Activated T-helper 17 cell treated with anti-CD3 and anti-CD28 coated beads, Interleukin-2, amount 50 U/mL, for 72 hours (primary cell): ENCODE data around the gene PSME3IP1. TPM values are rescaled to one million over a fixed set of nuclear protein-coding genes. Genes with fewer than 3 reads are reported as not detected.
"Not testable (repeated sequence)": the region's sequence is repeated elsewhere in the genome, so short reads cannot be mapped to it uniquely, and the experiment has no call there.

Experiments
- ATAC-seq: fragments of 150-1000 bp; cut with Tn5 transposase; replicated peaks from 2 replicates; pipeline ENCODE4 v1.10.0; 2021; ENCODE audit warnings: mild to moderate bottlenecking, moderate library complexity
- H3K27ac Mint-ChIP-seq: one replicate; pipeline ENCODE4 v1.8.0; 2022; ENCODE audit warnings: mixed read lengths
- H3K27me3 Mint-ChIP-seq: one replicate; pipeline ENCODE4 v1.8.0; 2022; ENCODE audit warnings: mixed read lengths
- H3K36me3 Mint-ChIP-seq: one replicate; pipeline ENCODE4 v1.8.0; 2022; ENCODE audit warnings: low read depth, mild to moderate bottlenecking, mixed read lengths
- H3K4me1 Mint-ChIP-seq: one replicate; pipeline ENCODE4 v1.8.0; 2022; ENCODE audit warnings: mixed read lengths
- H3K4me3 Mint-ChIP-seq: one replicate; pipeline ENCODE4 v1.8.0; 2022; ENCODE audit warnings: mild to moderate bottlenecking, mixed read lengths
- H3K9me3 Mint-ChIP-seq: one replicate; pipeline ENCODE4 v1.8.0; 2022; ENCODE audit warnings: mixed read lengths
- total RNA-seq, 2 donors: library from RNA; stranded (reverse); gene quantifications; one replicate each; pipeline ENCODE4 v1.2.3, GENCODE V29; 2022

Gene PSME3IP1
- total RNA-seq, 2 donors from 2014 or later, result 79.0 to 103 TPM

DNA sequence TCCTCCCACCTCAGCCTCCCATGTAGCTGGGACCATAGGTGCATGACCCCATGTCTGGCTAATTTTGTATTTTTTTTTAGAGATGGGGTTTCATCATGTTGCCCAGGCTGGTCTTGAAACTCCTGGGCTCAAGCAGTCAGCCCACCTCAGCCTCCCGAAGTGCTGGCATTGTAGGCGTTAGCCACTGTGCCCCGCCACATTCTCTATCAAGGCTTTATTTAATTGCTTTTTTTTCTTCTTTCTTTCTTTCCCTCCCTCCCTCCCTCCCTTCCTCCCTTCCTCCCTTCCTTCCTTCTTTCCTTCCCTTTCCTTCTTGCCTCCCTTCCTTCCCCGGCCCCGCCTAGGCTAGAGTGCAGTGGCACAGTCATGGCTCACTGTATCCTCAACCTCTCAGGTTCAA lies 23.9 kb upstream of the PSME3IP1 start:
- no peak for ATAC-seq

DNA sequence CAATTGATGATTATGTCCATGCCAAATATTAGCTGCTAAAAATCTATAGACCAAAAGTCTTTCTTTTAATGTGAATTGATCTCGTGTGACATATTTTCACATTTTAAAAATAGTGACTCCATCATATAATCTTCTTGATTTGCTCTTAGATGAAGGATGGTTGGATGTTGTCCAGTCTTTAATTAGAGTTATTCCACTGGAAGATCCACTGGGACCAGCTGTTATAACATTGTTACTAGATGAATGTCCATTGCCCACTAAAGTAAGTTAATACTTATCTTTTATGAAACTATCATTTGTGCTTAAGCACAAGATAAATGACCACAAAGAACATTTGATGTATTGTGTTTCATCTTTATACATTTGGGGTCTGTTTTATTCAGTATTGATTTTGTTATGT lies 23.1 kb upstream of the PSME3IP1 start:
- H3K9me3 Mint-ChIP-seq, result no peaks in the 10 kb centered on the region
- ATAC-seq, result no peak
- no peaks in the 10 kb centered on the region for H3K27me3 Mint-ChIP-seq
- no peaks in the 10 kb centered on the region for H3K4me1 Mint-ChIP-seq
- no peak overlapping the region for H3K27ac Mint-ChIP-seq
- H3K36me3 Mint-ChIP-seq, result peaks cover 96% of the 10 kb centered on the region
- H3K4me3 Mint-ChIP-seq, result no peak overlapping the region

More for the DNA sequence above, 23.9 kb upstream of the PSME3IP1 start:
- H3K27me3 Mint-ChIP-seq, result no peaks in the 10 kb centered on the region
- no peaks in the 10 kb centered on the region for H3K4me1 Mint-ChIP-seq
- H3K9me3 Mint-ChIP-seq, result no peaks in the 10 kb centered on the region
- no peak overlapping the region for H3K4me3 Mint-ChIP-seq
- H3K36me3 Mint-ChIP-seq, result peaks cover 99% of the 10 kb centered on the region
- no peak overlapping the region for H3K27ac Mint-ChIP-seq

DNA sequence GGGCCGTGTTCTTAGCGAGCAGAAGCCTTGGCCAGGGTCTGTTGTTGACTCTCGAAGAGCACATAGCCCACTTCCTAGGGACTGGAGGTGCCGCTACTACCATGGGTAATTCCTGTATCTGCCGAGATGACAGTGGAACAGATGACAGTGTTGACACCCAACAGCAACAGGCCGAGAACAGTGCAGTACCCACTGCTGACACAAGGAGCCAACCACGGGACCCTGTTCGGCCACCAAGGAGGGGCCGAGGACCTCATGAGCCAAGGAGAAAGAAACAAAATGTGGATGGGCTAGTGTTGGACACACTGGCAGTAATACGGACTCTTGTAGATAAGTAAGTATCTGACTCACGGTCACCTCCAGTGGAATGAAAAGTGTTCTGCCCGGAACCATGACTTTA lies 18.8 kb upstream of the PSME3IP1 start:
- Mint-ChIP-seq H3K36me3 (peaks cover 54% of the 10 kb centered on the region), H3K4me1 (no peaks in the 10 kb centered on the region), H3K27ac (no peak overlapping the region), H3K4me3 (no peak overlapping the region), H3K27me3 (no peaks in the 10 kb centered on the region), H3K9me3 (no peaks in the 10 kb centered on the region)
- no peak for ATAC-seq

DNA sequence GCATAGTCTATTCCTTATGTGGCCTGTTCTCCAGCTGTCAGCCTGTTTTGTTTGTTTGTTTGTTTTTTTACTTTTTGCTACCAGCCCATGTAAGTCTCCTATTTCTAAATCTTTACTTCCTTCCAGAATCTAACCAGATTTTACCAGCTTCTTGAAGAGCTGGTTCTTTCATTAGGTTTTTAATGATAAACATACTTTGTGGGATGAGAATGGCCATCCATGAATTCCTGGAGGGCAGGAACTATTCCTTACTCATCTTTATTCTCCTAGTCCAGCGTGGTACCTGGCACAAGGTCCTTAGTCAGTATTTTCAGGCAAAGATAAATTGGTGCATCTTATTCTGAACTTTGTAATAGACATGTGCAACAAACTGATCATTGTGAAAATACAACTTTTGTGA lies 17.6 kb upstream of the PSME3IP1 start:
- H3K4me3 Mint-ChIP-seq, result no peak overlapping the region
- H3K9me3 Mint-ChIP-seq, result no peaks in the 10 kb centered on the region
- H3K4me1 Mint-ChIP-seq, result no peaks in the 10 kb centered on the region
- H3K36me3 Mint-ChIP-seq, result peaks cover 42% of the 10 kb centered on the region
- peak overlapping the region; percentile 14 for H3K27ac Mint-ChIP-seq
- no peaks in the 10 kb centered on the region for H3K27me3 Mint-ChIP-seq
- ATAC-seq, result no peak

DNA sequence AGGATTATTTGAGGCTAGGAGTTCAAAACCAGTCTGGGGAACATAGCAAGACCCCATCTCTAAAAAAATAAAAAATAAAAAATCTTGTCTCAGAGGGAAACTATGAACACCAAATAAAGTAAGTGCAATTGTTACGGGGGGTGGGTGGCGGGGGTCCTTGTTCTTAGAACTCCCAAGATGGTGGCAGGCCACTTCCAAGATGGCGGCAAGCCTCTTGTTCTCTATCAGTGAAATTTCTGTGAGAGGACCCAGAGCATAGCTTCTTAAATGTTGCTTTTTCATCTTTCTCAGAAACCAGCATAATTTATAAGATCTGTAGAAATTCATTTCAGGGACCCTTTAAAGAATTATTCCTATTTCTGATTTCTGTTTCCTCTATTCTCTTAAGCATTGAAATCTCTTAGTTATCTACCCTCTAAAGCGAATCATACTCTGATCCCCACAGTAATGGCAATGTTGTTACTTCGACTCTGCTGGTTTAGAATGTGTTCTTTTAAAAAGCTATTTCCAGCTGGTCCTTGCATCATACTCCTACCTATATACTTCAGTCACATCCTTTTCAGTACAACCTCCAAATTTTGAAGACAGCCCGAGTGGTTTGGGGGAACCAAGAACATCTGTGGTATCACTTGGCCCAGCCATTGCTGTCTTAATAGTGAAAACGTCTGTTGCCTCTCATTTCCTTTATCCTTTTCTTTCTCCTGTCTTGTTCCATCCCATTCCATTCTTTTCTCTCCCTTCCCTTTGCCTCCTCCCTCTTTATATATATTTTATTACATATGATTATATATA lies 16.5 kb upstream of the PSME3IP1 start:
- Mint-ChIP-seq H3K27me3 (no peaks in the 10 kb centered on the region), H3K9me3 (no peaks in the 10 kb centered on the region), H3K27ac (no peak overlapping the region), H3K36me3 (peaks cover 30% of the 10 kb centered on the region), H3K4me1 (no peaks in the 10 kb centered on the region), H3K4me3 (no peak overlapping the region)
- no peak for ATAC-seq

DNA sequence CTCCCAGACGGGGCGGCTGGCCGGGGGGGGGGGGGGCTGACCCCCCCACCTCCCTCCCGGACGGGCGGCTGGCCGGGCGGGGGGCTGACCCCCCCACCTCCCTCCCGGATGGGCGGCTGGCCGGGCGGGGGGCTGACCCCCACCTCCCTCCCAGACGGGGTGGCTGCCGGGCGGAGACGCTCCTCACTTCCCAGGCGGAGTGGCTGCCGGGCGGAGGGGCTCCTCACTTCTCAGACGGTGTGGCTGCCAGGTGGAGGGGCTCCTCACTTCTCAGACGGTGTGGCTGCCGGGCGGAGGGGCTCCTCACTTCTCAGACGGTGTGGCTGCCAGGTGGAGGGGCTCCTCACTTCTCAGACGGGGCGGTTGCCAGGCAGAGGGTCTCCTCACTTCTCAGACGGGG lies 15.1 kb upstream of the PSME3IP1 start:
- not testable (repeated sequence) for H3K4me1 Mint-ChIP-seq, H3K27me3 Mint-ChIP-seq, H3K4me3 Mint-ChIP-seq, ATAC-seq, H3K27ac Mint-ChIP-seq, H3K9me3 Mint-ChIP-seq
- H3K36me3 Mint-ChIP-seq, result peaks cover 23% of the 10 kb centered on the region

DNA sequence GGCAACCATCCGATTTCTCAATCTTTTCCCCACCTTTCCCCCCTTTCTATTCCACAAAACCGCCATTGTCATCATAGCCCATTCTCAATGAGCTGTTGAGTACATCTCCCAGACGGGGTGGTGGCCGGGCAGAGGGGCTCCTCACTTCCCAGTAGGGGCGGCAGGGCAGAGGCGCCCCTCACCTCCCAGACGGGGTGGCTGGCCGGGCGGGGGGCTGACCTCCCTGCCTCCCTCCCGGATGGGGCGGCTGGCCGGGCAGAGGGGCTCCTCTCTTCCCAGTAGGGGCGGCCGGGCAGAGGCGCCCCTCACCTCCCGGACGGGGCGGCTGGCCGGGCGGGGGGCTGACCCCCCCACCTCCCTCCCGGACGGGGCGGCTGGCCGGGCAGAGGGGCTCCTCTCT lies 14.5 kb upstream of the PSME3IP1 start:
- not testable (repeated sequence) for H3K27ac Mint-ChIP-seq, H3K4me3 Mint-ChIP-seq, H3K27me3 Mint-ChIP-seq, H3K4me1 Mint-ChIP-seq, H3K9me3 Mint-ChIP-seq, ATAC-seq
- H3K36me3 Mint-ChIP-seq, result peaks cover 17% of the 10 kb centered on the region

DNA sequence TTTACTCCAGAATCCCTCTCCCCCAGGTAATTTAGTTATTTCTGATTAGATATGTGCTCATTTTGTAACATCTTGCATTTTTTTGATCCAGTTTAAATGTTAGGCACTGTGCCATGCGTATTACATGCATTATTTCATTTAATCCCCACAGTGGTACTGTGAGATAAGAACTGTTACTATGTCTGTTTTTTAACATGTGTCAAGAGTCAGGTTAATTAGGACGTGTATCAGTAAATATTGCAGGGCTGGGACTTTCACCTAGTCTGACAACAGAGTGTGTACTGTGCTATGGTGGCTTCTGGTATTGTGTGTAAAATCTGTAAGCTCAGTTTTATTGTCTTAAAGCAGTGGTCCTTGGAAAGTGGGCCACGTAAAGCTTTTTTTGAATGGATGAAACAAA lies 10.9 kb upstream of the PSME3IP1 start:
- H3K36me3 Mint-ChIP-seq, result peaks cover 17% of the 10 kb centered on the region
- no peak for ATAC-seq
- H3K27me3 Mint-ChIP-seq, result no peaks in the 10 kb centered on the region
- no peak overlapping the region for H3K27ac Mint-ChIP-seq
- H3K9me3 Mint-ChIP-seq, result no peaks in the 10 kb centered on the region
- peaks cover 9% of the 10 kb centered on the region for H3K4me1 Mint-ChIP-seq
- H3K4me3 Mint-ChIP-seq, result no peak overlapping the region

DNA sequence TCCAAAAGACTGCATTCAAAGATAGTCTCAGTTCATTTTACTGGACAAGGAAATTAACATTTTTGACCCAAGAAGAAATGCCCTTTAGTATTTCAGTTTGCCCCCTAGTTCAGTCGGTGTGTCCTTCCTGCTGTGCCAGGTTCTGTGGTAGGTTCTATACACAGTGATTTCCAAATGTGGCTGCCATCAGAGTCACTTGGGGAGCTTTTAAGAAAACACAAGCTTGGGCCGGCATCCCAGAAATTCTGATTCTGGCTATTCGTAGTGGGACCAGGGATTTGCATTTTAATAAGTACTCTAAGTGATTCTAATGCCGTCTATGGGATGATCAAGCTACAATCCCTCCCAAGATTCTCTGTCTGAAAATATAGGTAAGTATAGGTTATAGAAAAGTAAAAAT lies 10.4 kb upstream of the PSME3IP1 start:
- Mint-ChIP-seq H3K27me3 (no peaks in the 10 kb centered on the region), H3K27ac (no peak overlapping the region), H3K4me3 (no peak overlapping the region), H3K4me1 (peaks cover 9% of the 10 kb centered on the region), H3K36me3 (peaks cover 17% of the 10 kb centered on the region), H3K9me3 (no peaks in the 10 kb centered on the region)
- no peak for ATAC-seq

DNA sequence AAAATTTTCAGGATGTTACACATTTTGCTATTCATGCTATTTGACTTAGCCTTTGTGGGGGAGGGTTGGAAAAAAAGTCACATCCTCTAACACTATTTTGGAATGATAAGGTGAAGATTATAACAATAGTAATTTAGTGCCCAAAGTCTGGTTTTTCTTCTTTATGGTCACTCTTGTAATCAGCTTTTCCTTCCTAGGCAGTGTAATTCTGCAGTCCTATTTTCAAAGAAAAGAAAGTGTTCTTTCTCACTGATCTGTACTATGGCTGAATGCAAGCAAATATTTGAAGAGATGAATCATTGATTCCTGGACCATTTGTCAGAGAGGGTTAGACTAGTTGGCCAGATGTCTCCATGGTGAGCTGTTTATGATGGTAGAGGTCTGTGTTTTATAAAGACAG lies 8.7 kb upstream of the PSME3IP1 start:
- Mint-ChIP-seq H3K4me1 (peaks cover 14% of the 10 kb centered on the region), H3K27me3 (no peaks in the 10 kb centered on the region), H3K4me3 (no peak overlapping the region), H3K36me3 (peaks cover 24% of the 10 kb centered on the region), H3K27ac (peak overlapping the region; percentile 1), H3K9me3 (no peaks in the 10 kb centered on the region)
- peak; percentile 29 for ATAC-seq

DNA sequence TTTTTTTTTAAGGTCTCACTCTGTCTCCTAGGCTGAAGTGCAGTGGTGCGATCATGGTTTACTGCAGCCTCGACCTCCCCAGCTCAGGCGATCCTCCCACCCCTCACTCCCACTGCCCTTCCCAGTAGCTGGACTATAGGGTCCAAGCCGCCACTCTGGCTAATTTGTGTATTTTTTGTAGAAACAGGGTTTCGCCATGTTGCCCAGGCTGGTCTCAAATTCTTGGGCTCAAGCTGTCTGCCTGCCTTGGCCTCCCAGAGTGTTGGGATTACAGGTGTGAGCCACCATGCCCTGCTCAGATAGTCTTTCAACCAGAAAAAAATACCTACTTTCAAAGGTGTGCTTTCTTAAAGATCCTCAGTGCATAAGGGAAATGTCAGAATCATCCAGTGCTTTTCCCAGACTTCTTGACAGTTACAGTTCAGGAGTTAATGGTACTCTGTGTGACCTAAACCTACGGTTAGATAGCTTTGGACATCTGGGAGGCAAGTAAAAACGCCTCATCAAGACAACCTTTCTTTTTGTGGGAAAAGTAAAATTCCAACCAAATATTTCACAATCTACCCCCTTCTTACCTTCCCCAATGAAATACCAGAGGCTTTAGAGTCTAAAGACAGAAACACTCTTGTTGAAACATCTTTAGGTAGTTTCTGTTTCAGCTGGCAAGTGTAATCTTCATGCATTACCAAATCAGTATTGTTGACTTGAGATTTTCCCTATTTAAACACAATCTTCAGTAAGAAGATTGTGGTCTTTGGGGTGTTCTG lies 7.1 kb upstream of the PSME3IP1 start:
- Mint-ChIP-seq H3K9me3 (no peaks in the 10 kb centered on the region), H3K4me3 (no peak overlapping the region), H3K4me1 (peaks cover 17% of the 10 kb centered on the region), H3K27ac (no peak overlapping the region), H3K36me3 (peaks cover 34% of the 10 kb centered on the region), H3K27me3 (no peaks in the 10 kb centered on the region)
- no peak for ATAC-seq

DNA sequence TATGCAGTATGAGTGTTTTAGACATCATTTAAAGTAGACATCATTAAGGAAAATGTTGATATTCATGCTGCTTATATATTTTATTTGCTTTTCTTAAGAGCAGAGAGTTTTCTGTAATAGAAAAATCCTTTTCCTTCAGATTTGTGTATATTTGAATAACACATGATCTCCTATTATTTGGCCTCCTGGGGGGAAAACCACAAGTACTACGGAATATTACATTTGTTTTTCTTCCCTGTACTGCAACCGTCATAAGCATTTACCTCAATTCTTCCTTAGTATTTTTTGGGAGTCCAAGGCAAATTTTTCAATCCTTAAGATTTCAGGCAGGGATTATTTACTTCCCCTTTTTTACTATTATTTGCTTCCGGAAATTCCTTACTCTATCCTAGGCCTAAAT lies 6.3 kb upstream of the PSME3IP1 start:
- no peak for ATAC-seq
- Mint-ChIP-seq H3K4me1 (peaks cover 24% of the 10 kb centered on the region), H3K36me3 (peaks cover 34% of the 10 kb centered on the region), H3K27ac (no peak overlapping the region), H3K4me3 (no peak overlapping the region), H3K9me3 (no peaks in the 10 kb centered on the region), H3K27me3 (no peaks in the 10 kb centered on the region)

DNA sequence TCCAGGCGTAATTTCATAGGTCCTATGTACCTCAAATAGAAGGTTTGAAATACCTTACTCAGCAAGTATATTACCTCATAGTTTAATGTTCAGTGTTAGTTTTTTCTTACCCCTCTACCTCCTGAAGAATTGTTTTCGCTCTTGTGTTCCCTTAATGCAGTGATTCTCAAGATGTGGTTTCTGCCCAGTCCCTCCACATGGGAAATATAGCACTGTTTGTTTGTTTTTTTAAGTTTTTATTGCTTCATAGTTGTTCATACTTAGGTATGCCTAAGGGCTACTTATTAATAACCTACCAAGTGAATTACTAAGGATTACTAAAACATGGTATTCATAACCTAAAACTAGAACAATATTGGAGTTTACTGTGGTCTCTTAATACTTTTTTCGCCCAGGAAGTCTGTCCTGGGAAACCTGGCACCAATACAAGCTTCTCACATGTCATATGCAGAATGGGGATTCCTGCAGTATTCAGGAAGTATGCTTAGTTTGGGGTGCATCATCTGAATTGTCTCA lies 5.3 kb upstream of the PSME3IP1 start:
- H3K27ac Mint-ChIP-seq, result no peak overlapping the region
- peaks cover 24% of the 10 kb centered on the region for H3K4me1 Mint-ChIP-seq
- peaks cover 32% of the 10 kb centered on the region for H3K36me3 Mint-ChIP-seq
- H3K4me3 Mint-ChIP-seq, result no peak overlapping the region
- H3K27me3 Mint-ChIP-seq, result no peaks in the 10 kb centered on the region
- ATAC-seq, result no peak
- H3K9me3 Mint-ChIP-seq, result no peaks in the 10 kb centered on the region

DNA sequence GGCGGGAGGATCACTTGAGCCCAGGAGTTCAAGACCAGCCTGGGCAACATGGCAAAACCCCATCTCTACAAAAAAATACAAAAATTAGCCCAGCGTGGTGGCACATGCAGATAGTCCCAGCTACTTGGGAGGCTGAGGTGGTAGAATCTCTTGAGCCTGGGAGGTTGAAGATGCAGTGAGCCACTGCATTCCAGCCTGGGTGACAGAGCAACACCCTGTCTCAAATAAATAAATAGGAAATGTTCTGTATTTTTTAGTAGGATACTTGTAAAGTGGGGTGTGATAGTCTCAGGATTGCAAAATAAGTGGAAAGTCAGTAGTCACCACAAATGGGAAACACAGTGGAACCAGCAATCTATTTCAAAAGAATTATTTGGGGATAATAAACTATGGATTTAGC lies 4.3 kb upstream of the PSME3IP1 start:
- H3K4me3 Mint-ChIP-seq, result no peak overlapping the region
- H3K27me3 Mint-ChIP-seq, result no peaks in the 10 kb centered on the region
- no peak for ATAC-seq
- H3K36me3 Mint-ChIP-seq, result peaks cover 38% of the 10 kb centered on the region
- H3K27ac Mint-ChIP-seq, result no peak overlapping the region
- H3K4me1 Mint-ChIP-seq, result peaks cover 26% of the 10 kb centered on the region
- H3K9me3 Mint-ChIP-seq, result no peaks in the 10 kb centered on the region

DNA sequence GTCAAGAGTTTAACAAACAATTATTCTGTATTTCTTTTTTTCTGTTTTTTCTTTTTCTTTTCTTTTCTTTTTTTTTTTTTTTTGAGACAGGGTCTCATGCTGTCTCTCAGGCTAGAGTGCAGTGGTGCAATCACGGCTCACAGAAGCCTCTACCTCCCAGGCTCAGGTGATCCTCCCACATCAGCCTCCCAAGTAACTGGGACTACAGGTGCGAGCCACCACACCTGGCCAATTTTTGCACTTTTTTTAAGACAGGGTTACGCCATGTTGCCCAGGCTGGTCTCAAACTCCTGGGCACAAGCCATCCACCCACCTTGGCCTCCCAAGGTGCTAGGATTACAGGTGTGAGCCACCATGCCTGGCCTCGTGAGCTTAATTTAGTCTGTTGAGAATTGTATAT lies 3.7 kb upstream of the PSME3IP1 start:
- not testable (repeated sequence) for H3K27ac Mint-ChIP-seq, H3K27me3 Mint-ChIP-seq, ATAC-seq, H3K4me3 Mint-ChIP-seq, H3K9me3 Mint-ChIP-seq
- H3K4me1 Mint-ChIP-seq, result peaks cover 28% of the 10 kb centered on the region
- peaks cover 35% of the 10 kb centered on the region for H3K36me3 Mint-ChIP-seq
